GM18870 (cell line): ENCODE data around the gene ADA.

Experiments used
- ATAC-seq: cut with Tn5 transposase; IDR thresholded peaks from one replicate; pipeline ENCODE4 v1.9.1; 2021; ENCODE audit warnings: moderate library complexity; ENCODE audit not compliant: unreplicated experiment

Gene ADA

GRCh38 chr20:44646023-44646640, 5.4 kb downstream of the ADA start:
- ATAC-seq: no peak

GRCh38 chr20:44644667-44645131, 6.8 kb downstream of the ADA start:
- ATAC-seq: no peak

GRCh38 chr20:44644230-44644617, 7.3 kb downstream of the ADA start:
- ATAC-seq: no peak

GRCh38 chr20:44643596-44644229, 7.8 kb downstream of the ADA start:
- ATAC-seq: no peak

- ATAC-seq: no peak
These were observed 8.4 kb downstream of the ADA start for GRCh38 chr20:44643154-44643519.

GRCh38 chr20:44642203-44643153, 9.0 kb downstream of the ADA start:
- no peak for ATAC-seq

GRCh38 chr20:44641325-44641724, 10.2 kb downstream of the ADA start:
- no peak for ATAC-seq

- no peak for ATAC-seq
These were observed 11.0 kb downstream of the ADA start for GRCh38 chr20:44640522-44640921.

GRCh38 chr20:44637522-44638372, 13.8 kb downstream of the ADA start:
- ATAC-seq: no peak

GRCh38 chr20:44637042-44637441, 14.5 kb downstream of the ADA start:
- no peak for ATAC-seq

- no peak for ATAC-seq
These were observed 15.6 kb downstream of the ADA start for GRCh38 chr20:44635877-44636276.

GRCh38 chr20:44633872-44634600, 17.5 kb downstream of the ADA start:
- ATAC-seq: no peak

- no peak for ATAC-seq
These were observed 18.2 kb downstream of the ADA start for GRCh38 chr20:44633187-44633810.

- no peak for ATAC-seq
These were observed 19.3 kb downstream of the ADA start for GRCh38 chr20:44632103-44632752.

- no peak for ATAC-seq
These were observed 21.2 kb downstream of the ADA start for GRCh38 chr20:44630297-44630696.

GRCh38 chr20:44629542-44629941, 22.0 kb downstream of the ADA start:
- ATAC-seq: no peak

GRCh38 chr20:44629017-44629385, 22.5 kb downstream of the ADA start:
- ATAC-seq: no peak

- no peak for ATAC-seq
These were observed 24.0 kb downstream of the ADA start for GRCh38 chr20:44627364-44628010.

GRCh38 chr20:44626278-44626677, 25.2 kb downstream of the ADA start:
- ATAC-seq: no peak
